Measurements from ENCODE around the gene RAB40C.

GRCh38 chr16:559411-560203 is 30.3 kb upstream of the RAB40C start:
- TF ChIP-seq CTCF (IDR thresholded peaks at IDR 0.05): no peak
- no peak for TF ChIP-seq POLR2A (IDR thresholded peaks at IDR 0.05)

Measured in lower leg skin (tissue), 3 donors.